COR-L47 (cell line): ENCODE measurements around the gene SERINC5.
"Not testable (repeated sequence)": the region's sequence is repeated elsewhere in the genome, so short reads cannot be mapped to it uniquely, and the experiment has no call there.

ENCODE experiments used
- DNase-seq: peaks from one replicate; lab custom pipeline; 2025; lab: John Stamatoyannopoulos, UW

The SERINC5 gene

DNA sequence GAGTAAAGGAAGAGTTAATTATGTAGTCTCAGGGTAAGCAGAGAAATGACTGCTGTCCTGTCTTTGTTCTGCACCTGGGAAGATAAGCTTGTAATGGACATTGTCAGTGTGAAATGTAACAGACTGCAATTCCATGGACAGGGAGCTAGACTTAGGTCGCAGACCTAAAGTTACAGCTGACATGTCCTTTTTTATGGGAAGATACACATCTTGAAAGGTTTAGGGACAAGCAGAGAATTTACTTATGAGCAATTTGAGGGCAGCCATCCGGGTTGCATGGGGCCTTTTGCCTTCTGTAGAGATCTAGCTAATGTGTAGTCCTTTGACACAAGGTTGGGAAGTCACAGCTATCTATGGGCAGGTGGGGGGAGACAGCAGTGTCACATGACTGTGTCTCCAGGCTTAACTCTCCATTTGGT, 85.7 kb downstream of the SERINC5 start:
- no peak for DNase-seq

DNA sequence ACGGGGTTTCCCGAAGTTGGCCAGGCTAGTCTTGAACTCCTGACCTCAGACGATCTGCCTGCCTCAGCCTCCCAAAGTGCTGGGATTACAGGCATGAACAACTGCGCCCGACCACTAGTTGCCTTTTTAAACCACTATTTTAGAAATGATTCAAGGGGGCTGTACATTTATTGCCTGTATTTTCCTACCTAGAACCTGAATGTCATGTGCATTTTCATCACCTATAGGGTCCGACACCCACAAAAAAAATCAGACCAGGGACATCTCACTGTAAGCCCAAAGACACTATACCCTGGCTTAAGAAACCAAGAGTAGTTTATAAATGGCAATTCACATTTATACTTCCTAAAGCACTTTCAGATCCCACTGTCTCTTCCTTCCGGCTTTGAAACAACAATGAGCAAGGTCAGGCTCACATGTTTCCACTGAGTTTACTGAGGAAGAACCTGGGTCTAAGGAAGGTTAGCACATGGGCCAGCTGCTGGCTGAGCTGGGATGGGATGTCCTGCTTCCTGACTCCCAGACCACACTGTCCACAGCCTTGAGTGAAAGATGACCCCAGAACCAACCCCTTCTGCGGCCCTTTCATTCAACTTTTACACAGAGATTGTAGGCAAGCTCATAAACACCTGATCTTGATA, 87.3 kb downstream of the SERINC5 start:
- no peak for DNase-seq

DNA sequence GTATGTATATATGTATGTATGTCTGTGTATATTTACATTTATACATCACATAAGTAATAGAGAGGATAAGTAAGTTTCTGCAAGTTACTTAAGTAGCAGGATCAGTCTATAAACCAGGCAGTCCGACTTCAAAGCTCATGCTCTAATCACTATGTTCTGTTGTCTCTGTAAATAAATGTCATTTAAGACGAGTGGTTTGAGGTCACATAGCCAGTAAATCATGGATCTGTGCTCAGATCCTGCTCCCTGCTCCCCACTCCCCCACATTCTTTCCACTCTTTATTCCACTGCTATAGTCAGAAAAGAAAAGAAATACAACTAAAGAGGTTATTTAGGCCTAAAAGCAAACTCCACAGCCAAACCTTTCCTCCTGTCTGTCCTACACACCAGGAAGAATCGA, 90.4 kb downstream of the SERINC5 start:
- no peak for DNase-seq

DNA sequence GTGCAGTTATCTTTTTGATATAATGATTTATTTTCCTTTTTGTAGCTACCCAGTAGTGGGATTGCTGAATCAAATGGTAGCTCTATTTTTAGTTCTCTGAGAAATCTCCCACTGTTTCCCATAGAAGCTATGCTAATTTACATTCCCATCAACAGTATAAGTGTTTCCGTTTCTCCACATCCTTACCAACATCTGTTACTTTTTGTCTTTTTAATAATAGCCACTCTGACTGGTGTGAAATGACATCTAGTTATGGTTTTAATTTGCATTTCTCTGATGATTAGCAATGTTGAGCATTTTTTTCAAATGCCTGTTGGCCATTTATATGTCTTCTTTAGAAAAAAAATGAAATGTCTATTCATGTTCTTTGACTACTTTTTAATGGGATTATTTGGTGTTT, 94.7 kb downstream of the SERINC5 start:
- no peak for DNase-seq

DNA sequence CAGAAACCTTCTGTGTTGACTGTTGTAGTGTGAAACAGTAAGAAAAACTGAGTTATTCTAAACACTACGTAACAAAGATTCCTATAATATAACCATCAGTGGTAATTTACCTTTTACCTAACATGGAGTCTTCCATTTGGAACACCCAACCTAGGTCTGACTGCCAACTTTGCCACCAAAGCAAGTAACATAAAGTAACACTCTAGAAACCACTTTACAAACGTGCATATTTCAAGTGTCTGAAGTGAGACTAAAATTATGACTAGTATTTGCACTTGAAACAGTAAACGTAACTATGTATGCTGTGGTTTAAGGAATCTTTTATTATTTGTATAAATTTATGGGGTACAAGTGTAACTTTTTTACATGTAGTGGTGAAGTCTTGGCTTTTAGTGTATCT, 95.6 kb downstream of the SERINC5 start:
- no peak for DNase-seq

DNA sequence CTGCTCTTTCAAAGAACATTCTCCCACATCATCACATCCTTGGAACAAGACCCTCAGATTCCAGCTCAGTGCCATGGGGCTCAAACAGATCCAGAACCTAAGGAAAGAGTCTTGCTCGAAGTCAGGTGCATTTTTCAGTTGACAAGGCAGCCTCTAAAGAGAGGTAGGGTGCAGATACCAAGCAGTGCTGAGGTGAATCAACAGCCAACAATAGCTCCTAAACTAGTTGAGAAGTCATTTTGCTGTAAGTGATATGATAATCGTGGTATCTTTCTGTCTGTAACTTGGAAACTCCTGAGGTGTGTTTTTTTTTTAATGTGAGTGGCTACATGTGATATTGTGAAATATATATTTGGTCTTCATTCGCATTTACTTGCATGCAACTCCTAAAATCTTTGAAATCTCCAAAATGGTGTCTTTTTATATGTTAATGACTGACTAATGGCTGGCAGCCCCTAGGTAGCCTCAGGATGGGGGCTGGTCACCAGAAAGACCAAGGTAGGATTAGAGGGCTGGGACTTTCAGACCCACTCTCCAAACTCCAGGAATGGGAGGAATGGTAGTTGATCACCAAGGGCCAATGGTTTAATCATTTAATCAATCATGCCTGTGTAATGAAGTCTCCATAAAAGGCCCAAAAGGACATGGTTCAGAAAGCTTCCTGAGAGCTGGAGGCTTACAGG, 96.6 kb downstream of the SERINC5 start:
- DNase-seq: no peak

DNA sequence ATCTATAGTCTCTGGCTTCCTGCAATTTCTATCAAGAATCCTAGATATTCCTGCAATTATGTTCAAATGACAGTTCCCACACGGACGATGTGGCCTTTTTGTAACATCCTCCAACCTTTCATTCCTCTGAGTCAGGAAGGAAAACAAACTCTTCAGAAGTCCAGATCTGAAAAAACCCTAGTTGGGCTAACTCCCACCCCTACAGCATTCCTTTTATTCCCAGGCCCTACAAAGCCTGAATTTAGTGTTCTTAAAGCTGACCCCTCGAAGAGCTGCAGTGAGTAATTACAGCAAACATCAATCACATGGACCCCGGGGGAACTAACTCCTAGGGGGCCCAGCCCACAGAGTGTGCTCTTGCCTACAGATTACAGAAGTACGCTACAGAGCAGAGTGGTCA, 99.7 kb downstream of the SERINC5 start:
- DNase-seq: no peak

DNA sequence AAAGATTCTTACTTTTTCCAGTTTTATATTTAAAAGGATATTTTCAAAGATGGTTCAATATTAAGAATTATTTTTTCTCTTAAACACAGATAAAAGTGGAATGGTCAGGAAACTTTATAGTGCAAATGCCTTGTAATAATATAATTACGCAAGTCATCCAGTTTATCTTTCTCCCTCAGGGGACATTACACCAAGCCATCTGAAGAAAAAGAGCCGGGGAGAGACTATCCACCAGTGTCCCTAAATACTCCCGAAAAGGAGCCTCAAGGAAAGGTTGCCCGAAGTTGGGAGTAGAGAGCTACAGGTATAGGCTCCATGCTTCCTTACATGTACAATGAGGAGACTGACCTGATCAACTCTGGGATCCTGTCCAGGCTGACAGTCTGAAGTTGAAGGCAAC, 101.1 kb downstream of the SERINC5 start:
- DNase-seq: no peak

DNA sequence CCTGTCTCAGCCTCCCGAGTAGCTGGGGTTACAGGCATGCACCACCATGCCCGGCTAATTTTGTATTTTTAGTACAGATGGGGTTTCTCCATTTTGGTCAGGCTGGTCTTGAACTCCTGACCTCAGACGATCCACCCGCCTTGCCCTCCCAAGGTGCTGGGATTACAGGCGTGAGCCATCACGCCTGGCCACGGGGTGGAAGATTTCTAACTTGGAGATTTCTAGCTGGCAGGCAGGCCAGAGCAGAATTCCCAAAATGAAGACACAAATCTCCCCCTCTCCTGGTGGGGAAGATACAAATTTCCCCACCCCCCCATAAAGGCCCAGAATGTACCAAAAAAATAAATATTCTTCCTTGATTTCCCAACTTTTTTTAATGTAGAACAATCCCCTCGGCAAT, 101.6 kb downstream of the SERINC5 start:
- DNase-seq: not testable (repeated sequence)

DNA sequence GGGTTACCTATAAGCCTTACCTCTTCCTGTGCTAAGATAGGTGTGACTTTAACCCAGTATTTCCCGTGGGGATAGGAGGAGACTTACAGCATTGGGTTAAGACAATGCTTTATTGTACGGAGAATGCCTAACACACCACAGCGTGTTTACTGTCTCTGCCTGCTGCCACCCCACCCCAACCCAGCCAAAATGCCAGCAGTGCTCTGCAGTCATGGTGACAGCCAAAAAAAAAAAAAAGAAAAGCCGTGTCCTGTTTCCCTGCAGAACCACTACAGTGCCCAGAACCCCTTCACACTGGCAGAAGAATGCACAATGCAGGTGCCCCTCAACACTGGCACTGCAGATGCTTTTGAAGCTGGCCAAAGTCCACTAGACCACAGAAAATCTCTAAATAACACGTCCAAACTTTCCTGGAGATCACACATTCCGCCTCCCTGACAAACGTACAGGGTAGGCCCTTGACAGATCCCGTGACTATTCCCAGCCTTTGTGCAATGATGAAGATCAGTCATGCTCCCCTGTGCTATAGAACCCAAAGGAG, 102.2 kb downstream of the SERINC5 start:
- DNase-seq: no peak

DNA sequence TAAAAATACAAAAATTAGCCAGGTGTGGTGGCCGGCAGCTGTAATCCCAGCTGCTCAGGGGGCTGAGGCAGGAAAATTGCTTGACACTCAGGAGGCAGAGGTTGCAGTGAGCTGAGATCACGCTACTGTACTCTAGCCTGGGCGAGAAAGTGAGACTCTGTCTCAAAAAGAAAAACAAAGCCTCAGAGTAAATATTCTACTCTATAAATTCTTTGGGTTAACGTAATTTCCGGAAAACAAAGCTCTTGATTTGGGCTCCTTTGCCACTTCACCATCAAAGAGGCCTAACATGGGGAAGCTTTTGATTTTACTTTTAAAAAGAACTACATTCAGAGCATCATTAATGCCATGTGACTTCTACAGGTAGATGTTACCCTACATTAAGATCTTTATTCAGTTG, 103.1 kb downstream of the SERINC5 start:
- DNase-seq: no peak

DNA sequence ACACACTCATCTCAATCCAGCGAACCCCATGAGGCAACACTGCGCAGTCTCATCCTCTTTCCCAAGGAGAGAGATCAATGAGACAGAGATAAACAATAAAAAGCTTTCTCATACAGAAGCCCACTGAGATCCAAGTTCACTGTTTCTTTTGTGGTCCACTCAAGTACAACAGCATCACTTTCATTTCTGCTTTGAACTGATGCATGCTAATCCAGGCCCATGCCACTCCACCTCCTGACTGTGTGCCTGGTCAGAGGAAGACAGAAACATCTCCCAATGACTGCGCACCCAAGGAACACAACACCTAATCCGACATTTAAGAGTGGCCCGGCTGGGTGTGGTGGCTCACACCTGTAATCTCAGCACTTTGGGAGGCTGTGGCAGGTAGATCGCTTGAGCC, 104.0 kb downstream of the SERINC5 start:
- DNase-seq: no peak

DNA sequence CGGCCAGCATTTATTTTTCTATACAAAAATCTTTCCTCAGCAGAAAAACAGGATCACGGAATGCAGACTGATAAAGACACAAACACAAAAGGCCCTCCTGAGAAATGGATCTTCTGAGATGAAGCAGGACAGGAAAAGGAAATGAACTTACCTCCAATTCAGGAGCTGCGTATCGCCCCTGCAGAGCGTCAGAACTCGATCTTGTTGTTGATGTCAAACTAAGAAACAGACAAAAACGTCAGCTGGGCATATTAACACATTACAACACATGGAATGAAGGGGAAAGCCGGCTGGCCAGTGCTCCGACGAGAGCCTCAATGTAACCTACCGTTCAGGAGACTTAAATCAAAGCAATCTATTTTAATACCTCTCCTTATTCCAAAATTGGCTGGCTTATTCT, 105.1 kb downstream of the SERINC5 start:
- no peak for DNase-seq

DNA sequence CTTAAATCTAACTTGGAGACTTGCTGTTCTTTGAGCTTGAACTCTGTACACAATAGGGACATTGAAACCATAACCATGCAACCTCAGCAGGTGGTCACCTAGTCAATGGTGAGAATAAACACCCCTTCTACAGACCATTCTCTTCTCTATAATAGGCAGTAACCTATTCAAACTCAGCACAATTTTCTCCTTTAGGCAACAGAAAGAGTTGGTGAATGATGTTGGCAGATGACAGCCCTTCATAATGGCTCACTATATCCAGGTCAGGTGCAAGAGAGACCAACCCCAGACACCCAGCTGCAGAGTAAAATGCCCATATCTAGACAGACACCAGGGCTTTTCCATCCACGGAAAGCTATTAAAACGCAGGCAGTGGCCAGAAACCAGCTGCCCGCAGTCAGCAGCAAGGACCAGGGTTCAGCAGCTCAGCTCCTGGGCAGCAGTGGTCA, 106.7 kb downstream of the SERINC5 start:
- peak; percentile 86 for DNase-seq

DNA sequence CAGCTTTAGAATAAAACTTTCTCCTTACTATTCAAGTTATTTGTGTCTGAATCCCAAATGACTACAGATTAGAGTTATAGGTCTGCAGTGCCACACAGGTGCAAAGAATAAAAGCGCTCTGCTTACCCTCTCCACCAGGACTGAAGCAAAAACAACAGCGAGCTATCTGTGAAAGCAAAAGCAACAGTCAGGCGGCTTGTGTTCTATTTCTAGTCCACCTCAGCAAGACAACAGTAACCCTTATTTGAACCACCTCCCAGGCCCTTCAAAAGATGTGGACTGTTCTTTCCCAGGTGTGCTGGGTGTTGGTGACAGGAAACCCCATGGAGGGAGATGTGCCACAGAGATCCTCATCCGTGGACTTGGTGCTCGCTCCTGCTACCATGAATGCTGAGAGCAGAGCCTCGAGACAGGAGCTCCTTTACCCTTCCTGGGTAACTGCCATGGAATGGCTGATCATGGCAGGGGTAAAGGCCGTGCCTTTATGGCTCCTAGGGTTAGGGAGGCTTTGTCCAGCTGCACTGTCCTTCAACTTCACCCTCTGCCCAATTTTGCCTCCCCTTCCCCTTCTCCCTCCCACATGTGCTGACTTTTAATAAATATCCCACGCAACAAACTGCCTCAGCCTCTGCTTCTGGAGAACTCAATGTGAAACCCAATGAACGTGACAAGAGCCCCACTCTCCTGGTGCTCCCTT, 108.6 kb downstream of the SERINC5 start:
- no peak for DNase-seq

DNA sequence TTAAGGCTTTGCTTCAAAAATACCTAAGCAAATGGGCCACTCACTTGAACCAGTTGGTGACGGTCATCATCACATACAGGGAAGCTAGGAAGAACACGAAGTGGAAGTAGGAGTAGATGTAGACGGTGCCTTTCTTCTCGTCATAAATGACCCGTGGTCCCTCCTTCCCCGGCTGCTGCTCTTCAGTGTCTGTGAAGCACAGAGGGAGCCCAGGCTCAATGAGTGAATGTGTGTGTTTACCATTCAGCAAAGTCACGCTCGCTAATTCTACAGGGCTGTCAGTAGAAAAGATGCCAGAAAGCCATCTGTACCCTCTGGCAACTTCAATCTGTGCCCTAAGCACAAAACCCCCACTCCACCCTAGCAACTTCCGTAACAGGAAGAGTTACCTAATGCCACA, 109.8 kb downstream of the SERINC5 start:
- DNase-seq: no peak

DNA sequence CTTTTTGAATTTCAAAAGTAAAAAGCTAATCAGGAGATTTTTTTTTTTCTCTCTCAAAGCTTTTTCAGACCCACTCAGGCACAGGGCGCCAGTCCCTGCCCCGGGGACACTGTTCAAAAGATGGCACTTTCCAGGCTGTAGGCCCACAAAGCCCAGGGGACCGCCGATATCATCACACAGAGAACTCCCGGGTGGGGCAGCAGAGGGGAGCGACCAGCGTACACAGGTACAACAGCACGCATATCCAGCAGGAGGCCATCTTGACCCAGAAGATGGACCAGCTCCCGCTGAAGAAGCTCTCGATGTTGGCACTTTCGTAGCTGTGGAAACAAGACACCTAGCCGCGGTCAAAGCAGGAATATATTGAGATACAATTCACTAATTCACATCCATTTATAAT, 112.4 kb downstream of the SERINC5 start:
- DNase-seq: no peak

DNA sequence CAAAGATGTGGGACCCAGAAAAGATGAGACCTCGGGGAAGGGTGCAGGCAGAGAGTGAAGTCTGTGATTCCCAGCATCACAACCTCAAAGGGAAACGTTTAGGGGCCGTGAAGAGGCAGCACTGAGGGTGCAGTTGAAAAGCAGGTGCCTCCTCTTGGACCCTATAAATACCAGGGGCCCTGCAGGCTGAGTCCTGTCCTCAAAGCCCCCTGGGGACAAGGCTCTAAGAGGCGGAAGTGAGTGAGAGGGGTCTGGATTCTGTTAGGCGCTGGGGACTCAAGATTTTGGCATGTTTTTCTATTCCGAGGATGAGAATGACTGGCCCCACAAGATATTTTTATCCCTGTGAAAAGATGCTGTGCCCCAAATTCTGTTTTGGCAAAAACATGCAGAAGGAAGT, 112.9 kb downstream of the SERINC5 start:
- DNase-seq: no peak

DNA sequence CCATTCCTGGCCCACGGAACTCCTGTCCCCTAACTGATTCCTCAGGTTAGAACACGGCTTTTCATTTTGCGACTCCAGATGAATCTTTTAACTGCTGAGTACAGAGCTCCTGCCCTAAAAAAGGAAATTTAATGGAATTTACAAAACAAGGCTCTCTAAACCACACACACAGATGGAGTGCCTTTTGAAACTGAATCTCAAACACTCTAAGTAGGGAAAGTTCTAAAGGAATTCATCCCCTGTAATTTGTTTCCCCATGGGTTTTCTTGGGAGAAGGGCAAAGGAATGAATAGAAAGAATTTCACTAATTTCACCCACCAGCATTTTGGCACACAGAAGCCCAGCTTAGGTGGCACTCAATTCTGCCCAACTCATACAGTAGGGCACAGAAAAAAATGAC, 114.2 kb downstream of the SERINC5 start:
- no peak for DNase-seq

DNA sequence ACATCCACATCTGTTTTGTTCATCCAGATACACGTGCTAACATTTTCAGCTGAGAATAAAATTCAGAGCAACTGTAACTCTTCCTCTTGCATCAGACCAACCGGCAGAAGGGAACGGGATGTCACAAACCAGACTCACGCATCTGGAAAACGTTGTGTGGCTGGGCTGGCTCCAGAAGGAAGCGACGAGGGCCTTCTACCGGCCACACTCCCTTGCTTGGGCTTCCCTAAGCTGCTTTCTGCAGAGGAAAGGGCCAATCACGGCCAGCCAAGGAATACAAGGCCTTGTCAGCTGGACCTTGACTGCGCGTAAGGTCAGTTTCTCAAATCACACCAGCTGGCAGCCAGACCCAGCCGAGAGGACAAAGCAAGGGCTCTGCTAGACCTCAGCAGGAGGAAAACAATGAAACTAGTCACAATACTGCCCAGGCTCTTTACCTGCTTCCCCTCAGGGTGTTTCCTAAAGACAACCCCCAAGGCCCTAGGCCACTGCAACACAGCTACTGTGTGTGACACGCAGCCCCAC, 114.6 kb downstream of the SERINC5 start:
- no peak for DNase-seq

DNA sequence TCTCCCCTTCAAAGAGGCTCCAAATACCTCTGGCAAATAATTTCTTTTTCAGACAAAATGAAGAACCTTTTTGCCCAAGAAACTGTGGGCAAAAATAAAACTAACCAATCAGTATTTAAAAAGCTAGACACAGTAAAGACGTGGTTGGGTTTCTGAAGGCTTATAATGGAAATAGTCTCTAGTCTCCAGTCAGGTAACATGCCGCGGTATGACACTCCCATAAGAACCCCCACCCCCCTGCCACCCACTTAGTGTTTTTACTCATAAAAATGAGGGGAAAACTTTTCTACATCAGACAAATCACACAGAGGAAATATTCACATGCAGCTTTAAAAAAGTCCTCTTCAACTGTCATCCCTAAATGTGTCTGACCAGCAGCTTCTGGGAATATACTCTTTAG, 115.4 kb downstream of the SERINC5 start:
- DNase-seq: no peak

DNA sequence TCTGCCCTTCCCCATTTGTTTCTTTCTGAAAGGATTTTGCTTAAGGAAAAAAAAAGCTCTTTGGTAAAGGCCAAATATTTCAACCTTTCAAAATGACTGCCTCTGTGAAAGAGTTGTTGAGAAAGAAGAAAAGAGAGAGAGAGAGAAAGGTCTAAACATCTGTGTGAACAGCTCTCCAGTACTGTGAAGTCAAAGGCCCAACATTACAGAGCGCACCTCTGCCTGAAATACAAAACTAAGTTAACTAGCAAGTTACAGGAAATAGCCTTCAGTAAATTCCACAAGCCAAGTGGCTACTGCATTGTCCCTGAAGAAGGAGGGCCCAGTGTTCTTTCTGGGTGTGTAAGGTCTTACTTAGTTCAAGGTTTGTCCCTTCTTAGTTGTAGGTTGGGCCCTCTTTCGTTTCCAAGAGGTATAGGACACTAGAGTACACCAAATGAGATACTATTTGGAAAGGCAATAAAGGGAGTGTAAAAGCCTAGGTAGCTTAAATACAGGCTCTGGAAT, 116.3 kb downstream of the SERINC5 start:
- DNase-seq: no peak

DNA sequence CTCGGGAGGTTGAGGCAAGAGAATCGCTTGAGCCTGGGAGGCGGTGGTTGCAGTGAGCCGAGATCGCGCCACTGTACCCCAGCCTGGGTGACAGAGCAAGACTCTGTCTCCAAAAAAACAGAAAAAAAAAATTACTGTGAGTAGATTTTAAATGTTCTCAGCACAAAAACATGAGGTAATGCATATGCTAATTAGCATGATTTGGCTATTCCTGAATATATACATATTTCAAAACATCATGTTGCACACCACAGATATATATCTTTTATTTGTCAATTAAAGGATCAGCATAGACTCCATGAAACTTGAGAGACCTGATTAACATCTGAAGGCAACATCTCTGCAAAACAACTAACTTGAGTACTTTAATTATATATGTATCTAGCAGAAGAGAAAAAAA, 117.4 kb downstream of the SERINC5 start:
- DNase-seq: no peak
